OCI-M2 (cell line): ENCODE data around the gene ASAP2.

ENCODE experiments used
- DNase-seq: peaks from one replicate; lab custom pipeline; 2025; ENCODE audit not compliant: unreplicated experiment; lab: John Stamatoyannopoulos, UW

The ASAP2 gene

GRCh38 chr2:9291866-9292265 is 85.3 kb downstream of the ASAP2 start:
- DNase-seq = no peak

GRCh38 chr2:9292426-9292825 is 85.8 kb downstream of the ASAP2 start:
- no peak for DNase-seq

GRCh38 chr2:9294764-9295163 is 88.2 kb downstream of the ASAP2 start:
- no peak for DNase-seq

- no peak for DNase-seq
These were observed 89.9 kb downstream of the ASAP2 start for GRCh38 chr2:9296559-9296958.

- DNase-seq = no peak
These were observed 90.5 kb downstream of the ASAP2 start for GRCh38 chr2:9297156-9297555.

GRCh38 chr2:9297807-9298206 is 91.2 kb downstream of the ASAP2 start:
- DNase-seq = no peak

- DNase-seq = no peak
These were observed 92.0 kb downstream of the ASAP2 start for GRCh38 chr2:9298583-9298982.

GRCh38 chr2:9299161-9300100 is 92.8 kb downstream of the ASAP2 start:
- no peak for DNase-seq

- DNase-seq = no peak
These were observed 93.6 kb downstream of the ASAP2 start for GRCh38 chr2:9300214-9300613.

GRCh38 chr2:9300829-9301453 is 94.3 kb downstream of the ASAP2 start:
- DNase-seq = no peak

- DNase-seq = no peak
These were observed 96.1 kb downstream of the ASAP2 start for GRCh38 chr2:9302755-9303154.

GRCh38 chr2:9303528-9304225 is 97.1 kb downstream of the ASAP2 start:
- DNase-seq = no peak

- no peak for DNase-seq
These were observed 100.3 kb downstream of the ASAP2 start for GRCh38 chr2:9306911-9307310.

- no peak for DNase-seq
These were observed 100.9 kb downstream of the ASAP2 start for GRCh38 chr2:9307535-9307934.

GRCh38 chr2:9308186-9308955 is 101.8 kb downstream of the ASAP2 start:
- DNase-seq = no peak

- no peak for DNase-seq
These were observed 102.5 kb downstream of the ASAP2 start for GRCh38 chr2:9309147-9309546.

- no peak for DNase-seq
These were observed 103.8 kb downstream of the ASAP2 start for GRCh38 chr2:9310377-9310776.

GRCh38 chr2:9310798-9311197 is 104.2 kb downstream of the ASAP2 start:
- no peak for DNase-seq

GRCh38 chr2:9311488-9311887 is 104.9 kb downstream of the ASAP2 start:
- DNase-seq = no peak

GRCh38 chr2:9312591-9312990 is 106.0 kb downstream of the ASAP2 start:
- DNase-seq = no peak

- DNase-seq = no peak
These were observed 106.8 kb downstream of the ASAP2 start for GRCh38 chr2:9313443-9313842.
